G401.6 (cell line): Measurements from ENCODE around the gene CLCN7.

Experiments used
- FAIRE-seq: peaks from 2 replicates; lab custom pipeline; 2012; peaks lifted over from hg19 to GRCh38; lab: Jason Lieb, UNC

The CLCN7 gene

DNA sequence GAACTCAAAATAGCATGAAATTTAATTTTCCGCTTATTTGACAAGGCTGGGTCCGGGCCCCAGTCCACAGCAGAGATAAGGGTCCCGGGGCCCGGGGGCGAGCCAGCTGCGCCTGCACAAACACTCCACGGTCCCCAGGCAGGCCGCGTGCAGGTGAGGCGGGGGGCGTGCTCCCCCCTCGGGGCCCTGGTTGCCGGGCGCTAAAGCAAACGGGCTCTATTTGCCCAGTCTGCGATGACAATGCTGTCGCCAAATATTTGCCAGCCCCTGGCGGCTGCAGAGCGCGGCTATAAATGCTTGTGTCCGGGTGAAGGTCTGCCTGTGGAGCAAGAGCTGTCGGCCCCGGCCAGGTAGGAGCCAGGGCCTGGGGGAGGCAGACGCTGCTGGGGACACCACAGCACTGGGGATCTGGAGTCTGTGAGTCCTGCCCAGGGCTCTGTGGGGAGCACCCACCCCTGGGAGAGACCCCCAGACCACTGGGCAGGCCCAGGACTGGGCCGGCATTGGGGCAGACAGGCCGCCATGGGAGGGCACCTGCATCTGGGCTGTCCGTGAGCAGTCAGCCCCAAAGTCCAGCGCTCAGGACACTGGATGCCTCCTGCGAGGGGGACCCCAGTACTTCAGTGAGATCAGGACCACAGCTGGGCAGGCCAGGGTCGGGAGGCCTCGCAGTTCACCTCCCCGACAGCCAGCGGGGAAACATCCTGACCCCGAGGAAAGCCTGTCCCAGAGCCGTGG, 43.9 kb downstream of the CLCN7 start, which contains the start of gene PERCC1:
PERCC1 (plus strand) TSS at position 320 of the 738 bp plus-strand sequence. CDS start 1,516 bp downstream, outside the sequence.
- no peak for FAIRE-seq

DNA sequence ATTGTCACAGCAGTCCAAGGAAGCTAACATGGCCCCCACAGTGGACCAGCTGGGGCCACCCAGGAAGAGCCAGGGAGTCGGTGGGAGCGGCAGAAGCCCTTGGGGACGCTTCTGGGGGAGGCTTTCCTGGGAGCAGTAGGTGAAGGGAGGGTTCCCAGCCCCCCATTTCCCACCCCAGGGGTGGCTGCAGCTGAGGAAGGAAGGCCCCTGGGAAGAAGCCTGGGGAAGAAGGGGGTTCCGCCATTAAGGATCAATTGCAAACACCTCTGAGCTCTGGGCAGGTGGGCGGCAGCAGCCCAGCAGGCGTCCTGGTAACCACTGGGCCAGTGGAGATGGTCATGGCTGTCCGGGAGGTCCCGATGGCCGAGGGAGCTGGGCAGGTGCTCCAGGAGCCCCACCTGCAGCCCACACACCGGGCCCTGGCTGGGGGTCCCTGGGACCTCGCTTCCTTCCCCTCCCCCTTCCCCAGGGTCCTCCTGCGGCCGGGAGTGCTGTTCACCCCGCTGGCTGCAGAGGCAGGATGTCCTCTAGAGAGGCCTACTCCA, 44.5 kb downstream of the CLCN7 start:
- FAIRE-seq: no peak

DNA sequence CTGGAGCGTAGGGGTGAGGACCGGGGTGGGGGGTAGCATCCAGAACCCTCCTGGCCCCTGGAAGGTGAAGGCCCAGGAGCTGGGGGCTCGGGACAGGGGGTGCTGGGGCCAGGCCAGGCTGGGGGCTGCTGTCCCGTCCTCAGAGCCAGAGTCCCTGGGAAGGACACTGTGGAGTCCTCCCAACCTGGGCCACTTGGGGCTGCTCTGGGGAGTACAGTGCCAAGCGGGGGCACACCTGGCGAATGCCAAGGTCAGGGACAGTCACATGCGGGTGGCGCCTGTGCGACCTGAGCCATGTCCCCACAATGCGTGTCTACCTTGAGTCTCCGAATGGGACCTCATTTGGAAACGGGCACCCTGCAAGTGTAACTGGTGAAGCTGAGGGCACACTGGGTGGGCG, 45.2 kb downstream of the CLCN7 start:
- no peak for FAIRE-seq

DNA sequence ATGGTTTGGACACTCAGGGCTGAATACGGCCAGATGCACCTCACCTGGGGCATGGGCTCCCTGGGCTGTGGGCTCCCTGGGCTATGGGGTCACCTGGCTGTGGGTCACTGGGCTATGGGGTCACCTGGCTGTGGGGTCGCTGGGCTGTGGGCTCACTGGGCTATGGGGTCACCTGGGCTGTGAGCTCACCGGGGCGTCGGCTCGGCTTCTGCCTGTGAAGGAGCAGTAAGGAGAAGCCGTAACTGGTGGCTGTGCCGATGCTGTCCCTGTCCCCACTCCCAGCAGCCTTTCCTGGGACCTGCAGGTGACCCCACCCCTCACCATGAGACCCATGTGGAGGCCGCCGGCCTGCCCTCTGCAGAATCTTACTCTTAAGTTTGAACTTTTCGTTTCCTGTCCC, 45.8 kb downstream of the CLCN7 start:
- FAIRE-seq: no peak

DNA sequence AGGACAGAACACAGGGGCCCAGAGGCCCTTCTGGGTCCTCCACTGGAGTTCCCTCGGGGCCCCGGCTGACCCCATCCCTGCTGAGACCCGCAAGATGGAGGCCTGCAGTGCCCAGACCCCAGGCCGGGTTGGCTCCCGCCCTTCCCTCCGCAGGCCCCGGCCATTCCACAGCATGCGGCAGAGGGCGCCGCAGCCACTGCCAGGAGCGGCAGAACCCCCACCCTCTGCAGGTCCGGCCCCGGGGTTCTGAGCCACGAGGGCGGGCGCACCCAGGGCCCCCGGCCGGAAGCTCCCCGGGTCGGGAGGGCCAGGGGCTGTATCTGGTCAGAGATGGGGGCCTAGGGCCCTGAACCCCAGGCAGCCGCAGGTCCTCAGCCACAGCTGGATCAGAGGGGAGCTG, 46.3 kb downstream of the CLCN7 start:
- FAIRE-seq: no peak

DNA sequence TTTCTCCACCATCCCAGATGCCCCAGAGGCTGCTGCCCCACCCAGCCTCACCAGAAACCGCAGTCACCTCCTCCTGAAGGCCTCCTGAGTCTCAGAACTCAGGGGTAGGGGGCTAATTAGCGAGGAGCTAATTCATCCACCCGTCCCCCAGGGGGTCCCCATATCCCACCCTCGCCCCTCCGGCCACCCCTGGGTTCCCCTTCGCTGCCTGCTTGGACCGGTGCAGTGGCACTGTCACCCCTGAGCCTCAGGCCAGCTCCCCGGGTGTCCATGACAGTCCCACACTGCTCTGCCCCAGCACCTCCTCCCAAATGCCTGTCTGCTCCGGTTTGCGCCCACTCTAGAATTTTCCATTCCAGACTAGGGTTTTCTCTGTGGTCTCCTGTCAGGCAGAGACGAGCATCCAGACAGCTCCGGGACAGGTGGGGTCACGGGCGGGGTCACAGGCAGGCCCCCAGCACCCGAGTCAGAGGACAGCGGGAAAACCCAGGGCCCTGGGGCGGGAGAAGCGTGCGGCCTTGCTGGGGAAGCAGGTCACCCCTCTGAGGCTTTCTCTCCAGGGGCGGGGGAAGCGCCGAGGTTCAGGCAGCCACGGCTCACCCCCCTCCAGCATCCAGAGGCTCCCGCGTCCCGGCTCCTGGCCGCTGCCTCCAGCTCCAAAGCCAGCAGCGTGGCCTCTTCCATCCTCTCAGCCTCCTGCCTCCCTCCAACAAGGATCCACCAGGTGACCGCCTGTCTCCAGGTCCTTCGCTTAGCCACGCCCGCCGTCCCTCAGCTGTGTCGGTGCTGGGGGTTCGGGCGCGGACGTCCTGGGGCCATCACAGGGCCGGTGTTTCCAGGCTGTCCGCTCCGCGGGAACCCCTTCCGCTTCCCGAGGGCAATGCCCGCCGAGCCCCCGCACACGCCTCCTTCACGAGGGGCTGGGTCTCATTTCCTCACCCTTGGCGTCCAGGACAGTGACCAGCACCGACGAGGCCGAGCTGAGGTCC, 47.1 kb downstream of the CLCN7 start:
- no peak for FAIRE-seq

DNA sequence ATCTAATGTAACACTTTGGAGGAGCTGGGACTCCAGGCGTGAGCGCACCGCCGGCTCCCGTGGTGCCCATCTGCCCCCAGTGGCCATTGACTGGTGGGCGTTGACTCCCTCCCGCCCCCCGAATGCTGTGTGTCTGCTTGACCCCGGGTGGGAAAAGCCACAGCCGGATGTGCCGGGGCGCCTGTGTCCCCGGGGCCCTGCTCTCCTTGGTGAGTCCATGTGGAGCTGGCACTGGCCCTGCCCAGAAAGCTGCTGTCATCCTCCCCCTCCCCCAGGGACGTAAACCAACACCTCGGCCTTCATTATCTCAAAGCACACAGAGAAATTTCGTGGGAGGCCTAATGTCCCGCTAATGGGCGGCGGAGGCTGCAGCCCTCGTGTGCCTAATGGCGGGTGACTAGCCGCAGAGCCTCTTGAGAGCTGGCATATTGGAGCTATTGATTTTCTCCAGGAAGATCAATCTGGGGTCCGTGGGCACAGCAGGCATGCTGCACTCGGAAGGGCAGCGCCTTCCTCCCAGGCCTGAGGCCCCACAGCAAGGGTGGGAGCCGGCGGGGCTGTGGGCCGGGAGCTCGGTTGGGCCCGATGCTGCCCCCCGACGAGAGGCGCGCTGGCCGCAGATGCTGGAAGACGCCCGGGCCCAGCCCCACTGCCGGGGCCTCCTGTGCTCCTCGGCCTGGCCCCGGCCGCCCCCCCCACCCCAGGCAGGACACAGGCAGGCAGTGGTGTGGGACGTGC, 47.9 kb downstream of the CLCN7 start:
- FAIRE-seq: no peak

DNA sequence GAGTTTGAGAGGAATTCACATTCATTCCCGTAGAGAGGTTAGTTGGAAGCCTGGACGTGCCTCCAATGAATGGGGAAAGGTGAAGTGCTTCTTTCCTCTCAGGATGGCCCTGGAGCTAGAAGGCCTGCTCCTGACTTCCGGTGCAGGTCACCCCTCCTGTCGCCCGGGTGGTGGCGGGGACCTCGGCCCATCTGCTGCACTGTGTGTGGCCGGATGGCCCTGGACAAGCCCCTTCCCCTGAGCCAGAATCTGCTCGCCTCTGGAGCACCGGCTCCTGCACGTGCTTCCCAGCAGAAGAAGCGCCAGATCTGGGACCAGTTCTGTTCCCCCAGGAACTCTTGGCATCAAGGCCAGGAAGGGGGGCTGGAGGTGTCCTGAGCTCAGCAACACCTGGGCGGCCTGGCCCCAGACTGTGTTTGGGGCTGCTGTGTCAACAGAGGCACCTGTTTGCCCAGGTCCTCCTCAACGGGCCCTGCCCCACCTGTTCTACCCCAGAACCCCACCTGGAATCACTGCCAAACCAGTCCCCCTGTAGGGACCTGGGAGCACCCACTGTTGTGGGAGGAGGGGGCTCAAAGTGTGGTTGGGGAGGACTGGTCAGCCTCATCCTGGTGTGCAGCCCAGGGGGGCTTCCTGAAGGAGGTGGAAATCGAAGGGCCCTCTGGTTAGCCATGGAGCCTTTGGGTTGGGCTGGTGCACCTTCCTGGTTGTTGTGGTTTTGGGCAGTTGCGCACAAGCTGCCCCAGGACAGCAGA, 49.0 kb downstream of the CLCN7 start:
- no peak for FAIRE-seq

DNA sequence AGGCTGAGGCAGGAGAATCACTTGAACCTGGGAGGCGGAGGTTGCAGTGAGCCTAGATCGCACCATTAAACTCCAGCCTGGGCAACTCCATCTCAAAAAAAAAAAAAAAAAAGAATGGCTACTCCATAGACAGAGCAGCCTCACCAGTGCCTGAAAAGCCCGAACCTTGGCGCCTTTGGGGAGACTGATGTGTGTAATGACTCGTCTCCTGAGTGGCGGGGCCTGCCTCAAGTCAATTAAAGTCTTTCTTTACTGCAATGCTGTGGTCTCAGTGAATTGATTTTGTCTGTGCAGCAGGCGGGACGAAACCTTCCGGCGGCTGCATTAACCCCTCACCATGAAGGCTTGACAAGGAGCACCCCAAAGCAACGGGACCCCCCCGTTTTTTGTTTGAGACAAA, 50.8 kb downstream of the CLCN7 start:
- FAIRE-seq: no peak

DNA sequence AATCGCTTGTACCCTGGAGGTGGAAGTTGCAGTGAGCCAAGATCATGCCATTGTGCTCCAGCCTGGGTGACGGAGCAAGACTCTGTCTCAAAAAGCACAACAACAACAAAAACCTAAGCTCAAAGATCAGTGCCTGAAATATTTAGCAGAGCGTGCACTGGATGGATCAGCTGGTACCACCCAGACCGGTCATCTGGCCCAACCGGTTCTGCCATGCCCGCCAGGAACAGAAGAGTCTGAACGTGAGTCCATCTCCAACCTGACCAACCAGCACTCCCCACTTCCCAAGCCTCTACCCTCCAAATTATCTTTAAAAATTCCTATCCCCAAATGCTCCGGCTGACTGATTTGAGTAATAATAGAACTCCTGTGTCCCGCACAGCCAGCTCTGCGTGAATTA, 52.8 kb downstream of the CLCN7 start:
- no peak for FAIRE-seq

DNA sequence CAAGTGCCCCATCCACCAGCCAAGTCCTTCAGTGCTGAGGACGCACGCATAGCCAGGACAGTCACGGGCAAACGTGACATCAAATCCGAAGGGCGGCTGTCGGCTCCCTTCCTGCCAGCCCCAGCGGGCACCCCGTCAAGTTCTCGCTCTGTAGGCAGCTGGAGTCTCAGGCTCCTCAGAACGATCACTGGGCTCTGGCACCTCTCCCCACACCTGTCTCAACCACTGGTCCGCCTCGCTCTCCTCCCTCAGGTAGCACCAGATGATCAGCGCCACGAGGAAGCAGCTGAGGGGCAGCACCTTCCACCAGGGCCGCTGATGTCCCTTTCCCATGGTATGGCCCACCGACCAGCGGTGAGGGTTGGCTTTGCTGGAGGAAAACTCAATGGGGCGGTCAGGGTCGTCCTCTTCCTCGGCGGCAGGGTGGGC, 54.7 kb downstream of the CLCN7 start:
- FAIRE-seq: no peak

DNA sequence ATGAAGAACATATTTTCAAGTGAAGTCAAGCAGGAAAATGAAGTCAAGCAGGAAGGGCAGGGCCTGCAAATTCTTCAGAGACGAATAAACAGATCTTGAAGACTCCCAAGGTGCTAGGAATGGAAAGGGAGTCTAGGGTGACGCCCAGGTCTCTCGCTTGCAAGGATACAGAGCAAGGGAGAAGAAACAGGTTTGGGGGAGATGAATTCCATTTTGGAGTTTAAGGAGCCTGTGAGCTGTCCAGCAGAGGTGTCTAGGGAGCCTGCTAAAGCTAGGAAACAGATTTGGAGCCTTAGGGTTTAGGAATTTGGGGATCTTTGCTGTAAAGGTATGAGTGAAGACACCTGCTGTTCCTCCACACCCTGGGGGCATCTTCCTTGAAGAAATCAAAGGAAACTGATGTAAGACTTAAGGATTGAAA, 58.3 kb downstream of the CLCN7 start:
- FAIRE-seq: no peak

DNA sequence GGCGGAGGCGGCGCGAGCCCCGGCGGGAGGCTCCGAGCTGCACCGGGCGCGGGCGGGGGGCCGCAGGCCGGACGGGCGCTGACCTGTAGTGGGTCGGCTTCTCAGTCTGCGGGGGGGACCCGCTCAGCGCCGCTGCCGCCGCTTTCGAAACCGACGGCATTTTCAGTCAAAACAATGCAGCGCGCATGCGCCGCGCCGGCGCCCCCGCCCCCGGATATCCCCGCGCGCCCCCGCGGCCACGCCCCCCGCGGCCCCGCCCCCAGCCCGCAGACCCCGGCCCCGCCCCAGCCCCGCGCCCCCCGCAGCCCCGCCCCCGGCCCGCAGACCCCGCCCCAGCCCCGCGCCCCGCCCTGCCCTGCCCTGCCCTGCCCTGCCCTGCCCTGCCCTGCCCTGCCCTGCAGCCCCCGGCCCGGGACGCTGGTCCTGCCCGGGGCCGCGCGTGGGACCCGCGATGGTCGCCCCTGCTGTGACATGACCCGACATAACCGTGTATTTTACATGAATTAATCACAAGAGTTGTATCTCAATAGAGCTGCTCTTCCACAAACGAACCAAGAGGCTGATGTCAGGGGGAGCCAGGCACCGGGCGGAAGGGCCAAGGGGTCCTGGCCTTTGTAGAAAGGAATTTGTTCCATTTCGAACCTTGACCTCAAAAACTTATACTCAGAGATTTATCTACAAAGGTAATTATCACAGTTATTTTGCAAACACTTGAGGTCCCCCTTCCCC, 60.1 kb downstream of the CLCN7 start, which contains the start of gene UNKL:
UNKL (minus strand) TSS at position 173 of the 729 bp plus-strand sequence; CDS start at position 160, 13 bp downstream.
- FAIRE-seq: no peak

DNA sequence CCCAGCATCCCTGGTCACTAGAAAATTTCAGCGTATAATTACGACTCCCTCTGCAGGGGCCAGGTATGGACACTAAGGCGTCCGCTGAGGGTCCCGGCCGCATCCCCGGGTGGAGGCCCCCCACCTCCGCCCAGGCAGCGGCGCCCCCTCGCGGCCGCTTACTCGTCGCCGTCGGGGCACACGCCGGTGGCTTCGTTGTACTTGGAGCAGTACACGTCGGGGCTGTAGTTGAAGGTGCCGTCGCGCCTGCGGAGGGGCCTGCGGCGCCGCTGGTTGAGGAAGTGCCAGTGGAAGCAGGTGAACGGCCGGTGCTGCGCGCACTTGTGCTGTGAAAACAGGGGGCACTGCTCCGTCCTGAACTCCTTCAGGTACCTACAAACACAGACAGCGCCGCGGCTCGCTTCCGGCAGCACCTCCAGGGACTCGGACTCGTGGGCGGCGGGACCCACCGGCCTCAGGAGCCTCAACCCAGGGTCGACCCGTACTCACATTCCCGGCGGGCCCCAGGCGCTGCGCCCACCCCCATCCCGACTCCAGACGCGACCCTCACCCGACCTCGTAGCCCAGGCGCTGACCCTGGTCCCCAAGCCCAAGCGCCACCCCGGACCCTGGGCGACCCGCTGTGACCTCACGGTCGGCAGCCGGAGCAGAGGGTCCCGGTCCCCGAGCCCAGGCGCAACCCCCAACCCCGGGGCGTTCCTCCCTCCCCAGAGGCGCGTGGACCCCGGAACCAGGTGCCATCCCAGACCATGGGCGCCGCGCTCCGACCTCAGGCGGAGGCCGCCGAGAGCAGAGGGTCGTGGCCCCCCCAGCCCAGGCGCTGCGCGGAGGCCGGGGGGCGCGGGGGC, 60.9 kb downstream of the CLCN7 start:
- FAIRE-seq: no peak

DNA sequence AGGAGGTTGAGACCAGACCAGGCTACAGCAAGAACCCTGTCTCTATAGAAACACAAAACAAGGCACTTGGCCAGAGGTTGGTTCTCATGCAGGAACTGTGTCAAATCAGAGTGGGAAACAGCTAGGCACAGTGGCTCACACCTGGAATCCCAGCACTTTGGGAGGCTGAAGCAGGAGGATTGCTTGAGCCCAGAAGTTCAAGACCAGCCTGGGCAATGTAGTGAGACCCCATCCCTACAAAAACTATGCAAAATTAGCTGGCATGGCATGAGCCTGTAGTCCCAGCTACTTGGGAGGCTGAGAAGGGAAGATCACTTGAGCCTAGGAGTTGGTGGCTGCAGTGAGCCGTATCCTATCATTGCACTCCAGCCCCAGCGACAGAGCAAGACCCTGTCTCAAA, 62.0 kb downstream of the CLCN7 start:
- no peak for FAIRE-seq

DNA sequence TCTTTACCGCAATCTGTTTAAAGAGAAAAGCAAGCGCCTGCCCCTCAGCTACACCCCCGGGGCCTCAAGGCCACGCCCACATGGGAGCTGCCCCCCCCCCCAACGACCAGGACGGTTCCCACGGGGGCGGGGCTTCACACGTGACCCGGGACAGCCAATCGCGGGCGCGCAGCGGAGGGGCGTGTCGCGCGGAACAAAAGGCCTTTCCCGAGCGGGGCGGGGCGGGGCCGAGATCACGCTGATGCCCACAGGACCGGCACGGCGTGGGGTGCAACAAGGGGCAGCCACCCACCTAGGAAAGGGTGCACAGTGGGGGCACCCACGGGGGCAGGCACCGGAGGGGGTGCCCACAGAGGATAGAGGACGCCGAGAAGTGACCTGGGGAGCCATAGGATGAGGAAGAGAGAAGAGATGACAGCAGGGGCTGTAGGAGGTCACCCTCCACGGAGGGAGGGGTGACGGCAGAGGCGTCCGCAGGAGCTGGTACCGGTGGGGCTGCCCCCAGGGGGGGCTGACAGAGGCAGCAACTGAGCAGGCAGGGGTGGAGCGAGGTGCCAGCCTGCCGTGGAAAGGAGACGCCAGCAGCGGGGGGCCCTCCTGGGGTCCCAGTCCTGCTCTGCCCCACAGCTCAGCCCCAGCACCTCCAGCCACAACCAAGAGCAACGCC, 66.5 kb downstream of the CLCN7 start:
- peak; percentile 94 for FAIRE-seq

DNA sequence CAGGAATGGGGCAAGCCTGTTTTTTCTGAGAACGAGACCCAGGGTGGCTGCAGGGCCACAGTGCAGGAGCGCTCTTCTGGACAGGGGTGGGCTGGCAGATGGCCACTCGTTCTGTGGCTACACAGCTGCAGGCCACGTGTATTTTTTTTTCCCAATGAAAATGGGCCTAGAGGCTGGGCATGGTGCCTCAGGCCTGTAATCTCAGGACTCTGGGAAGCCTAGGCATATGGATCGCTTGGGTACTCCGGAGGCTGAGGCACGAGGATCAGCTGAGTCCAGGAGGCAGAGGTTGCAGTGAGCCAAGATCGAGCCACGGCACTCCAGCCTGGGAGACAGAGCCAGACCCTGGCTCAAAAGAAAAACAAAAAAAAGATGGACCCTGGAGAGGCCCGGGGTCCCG, 67.1 kb downstream of the CLCN7 start:
- FAIRE-seq: no peak

DNA sequence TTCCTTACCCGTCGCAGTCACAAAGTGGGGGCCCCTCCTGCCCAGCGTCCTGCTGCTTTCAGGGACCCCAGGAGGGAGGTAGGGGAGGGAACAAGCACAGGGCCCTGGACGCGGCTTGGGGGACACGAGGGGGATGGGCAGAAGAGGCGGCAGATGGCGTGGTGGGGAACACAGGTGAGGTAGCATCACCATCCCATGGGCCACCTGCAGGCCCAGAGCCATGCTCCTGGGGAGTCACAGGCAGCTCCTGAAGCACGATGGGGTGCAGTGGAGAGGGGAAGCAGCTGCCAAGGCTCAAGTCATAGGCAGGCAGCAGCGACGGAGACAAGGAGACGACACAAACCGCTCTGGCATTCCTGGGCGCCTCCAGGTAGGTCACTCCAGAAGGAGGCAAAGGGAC, 71.1 kb downstream of the CLCN7 start:
- no peak for FAIRE-seq

DNA sequence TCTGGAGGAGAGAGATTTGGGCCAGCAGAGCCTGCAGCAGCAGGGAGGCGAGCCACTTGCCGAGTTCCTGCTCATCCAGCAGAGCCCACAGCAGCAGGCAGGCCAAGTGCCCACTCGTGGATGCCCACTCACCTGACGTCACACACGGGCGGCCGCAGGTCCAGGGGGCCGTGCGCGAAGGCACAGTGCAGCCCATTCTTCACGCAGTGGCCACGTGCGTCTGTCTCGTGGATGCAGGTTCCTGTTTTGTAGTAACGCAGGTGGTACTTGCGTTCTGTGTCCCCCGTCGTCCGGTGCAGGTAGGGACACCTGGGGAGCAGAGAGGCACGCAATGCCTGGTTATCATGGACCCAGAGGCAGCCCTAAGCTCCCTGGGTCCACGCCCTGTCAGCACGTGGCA, 71.8 kb downstream of the CLCN7 start:
- FAIRE-seq: no peak
